D341Med (cell line): ENCODE measurements around the gene SLC2A9.
"Not testable (repeated sequence)": the region's sequence is repeated elsewhere in the genome, so short reads cannot be mapped to it uniquely, and the experiment has no call there.

ENCODE experiments used
- DNase-seq: peaks from one replicate; pipeline ENCODE4 v3.0.0; 2012; ENCODE audit warnings: low spot score

SLC2A9 gene

DNA sequence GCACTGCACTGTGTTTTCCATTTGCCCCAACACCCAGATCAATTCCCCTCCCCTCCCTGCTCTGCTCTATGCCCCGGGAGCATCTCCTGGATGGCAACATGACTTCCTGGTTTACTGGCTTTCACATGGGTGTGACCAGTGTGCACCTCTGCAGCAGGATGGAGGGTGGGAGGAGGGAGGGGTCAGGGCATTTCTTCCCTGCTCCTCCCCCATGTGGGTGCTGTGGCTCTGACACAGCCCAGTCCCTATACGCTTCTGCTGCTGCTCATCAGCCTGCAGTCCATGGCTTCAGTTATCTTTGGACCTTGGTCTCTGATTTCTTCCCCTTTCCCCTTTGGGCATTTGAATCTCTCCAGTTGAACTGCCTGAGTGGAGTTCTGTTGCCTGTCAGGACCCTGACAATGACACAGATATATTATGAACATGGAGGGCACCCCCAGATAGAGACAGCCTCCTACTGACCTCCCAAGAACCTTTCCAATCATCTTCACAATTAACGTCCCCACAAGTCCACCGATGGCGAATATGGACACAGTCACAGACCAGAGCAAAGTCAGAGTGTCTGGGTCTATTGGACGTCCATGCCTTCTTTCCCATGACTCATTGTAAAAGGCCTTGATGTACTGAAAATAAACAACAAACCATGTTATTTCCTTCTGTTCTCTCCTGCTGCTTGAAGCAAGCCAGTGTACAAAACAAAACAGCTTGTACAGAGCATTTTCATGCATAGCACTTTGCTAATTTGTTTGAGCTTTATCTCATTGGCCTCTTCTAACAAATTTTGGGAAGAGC is 24.8 kb downstream of the SLC2A9 start:
- no peak for DNase-seq

DNA sequence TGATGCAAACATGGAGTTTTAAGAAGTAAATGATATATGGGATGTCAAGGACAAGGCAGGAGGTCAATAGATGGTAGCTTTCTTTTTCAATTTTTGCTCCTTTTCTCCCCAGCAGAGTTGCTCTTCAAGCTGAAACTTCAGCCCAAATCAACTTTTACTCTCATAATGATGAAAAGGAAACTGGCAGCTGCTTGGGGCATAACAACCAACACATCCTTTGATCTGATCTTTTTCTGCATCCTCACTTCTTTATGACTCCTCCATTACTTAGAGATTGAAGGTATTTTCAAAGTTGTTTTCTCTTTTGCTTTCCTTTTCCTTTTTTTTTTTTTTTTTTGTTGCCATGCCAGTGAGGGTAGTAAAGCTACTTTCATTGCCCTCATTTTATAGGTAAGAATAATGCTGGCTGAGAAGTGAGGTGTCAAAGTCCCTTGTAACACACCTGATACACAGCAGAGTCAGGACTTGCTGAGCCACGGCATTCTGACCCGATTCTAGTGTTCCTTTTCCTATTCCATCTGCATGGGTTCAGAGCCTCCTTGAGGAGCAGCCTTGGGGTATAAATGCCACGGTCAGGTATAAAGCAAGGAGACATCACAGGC is 26.9 kb downstream of the SLC2A9 start:
- DNase-seq = no peak

GRCh38 chr4:9989918-9990635 is 31.2 kb downstream of the SLC2A9 start:
- no peak for DNase-seq

DNA sequence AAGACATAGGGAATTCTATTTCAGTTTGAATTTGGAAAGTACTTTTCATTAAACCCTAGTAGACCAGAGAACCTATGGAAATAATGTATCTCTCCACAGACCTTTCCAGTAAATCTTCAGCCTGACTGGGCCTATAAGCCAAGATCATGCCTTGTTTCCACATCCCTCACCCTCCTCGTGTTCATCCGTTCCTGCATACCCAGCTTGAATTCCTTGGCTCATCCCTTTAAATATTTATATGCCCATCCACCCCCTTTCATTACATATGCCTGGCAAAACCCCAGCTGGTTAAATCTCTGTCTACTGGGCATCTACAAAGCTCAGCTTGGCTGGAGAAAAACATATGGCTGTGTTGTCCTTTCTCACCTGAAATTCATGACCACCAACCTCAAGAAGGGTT is 32.4 kb downstream of the SLC2A9 start:
- no peak for DNase-seq

- no peak for DNase-seq
Measured at GRCh38 chr4:9988363-9988749, 32.9 kb downstream of the SLC2A9 start.

- no peak for DNase-seq
Measured at GRCh38 chr4:9987749-9988362, 33.4 kb downstream of the SLC2A9 start.

- no peak for DNase-seq
Measured at GRCh38 chr4:9984621-9985020, 36.7 kb downstream of the SLC2A9 start.

- peak; percentile 7 for DNase-seq
Measured at GRCh38 chr4:9983211-9983610, 38.1 kb downstream of the SLC2A9 start.

DNA sequence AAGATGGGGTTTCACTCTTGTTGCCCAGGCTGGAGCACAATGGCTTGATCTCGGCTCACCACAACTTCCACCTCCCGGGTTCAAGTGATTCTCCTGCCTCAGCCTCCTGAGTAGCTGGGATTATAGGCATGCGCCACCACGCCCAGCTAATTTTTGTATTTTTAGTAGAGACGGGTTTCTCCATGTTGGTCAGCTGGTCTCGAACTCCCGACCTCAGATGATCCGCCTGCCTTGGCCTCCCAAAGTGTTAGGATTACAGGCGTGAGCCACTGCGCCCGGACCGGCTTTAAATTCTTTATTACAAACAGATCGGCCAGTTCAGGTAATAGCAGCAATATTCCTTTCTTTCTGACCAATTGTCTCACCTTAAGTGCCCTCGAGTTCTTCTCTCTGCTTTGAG is 39.4 kb downstream of the SLC2A9 start:
- DNase-seq = not testable (repeated sequence)

- no peak for DNase-seq
Measured at GRCh38 chr4:9980898-9981297, 40.4 kb downstream of the SLC2A9 start.

GRCh38 chr4:9979101-9979701 is 42.1 kb downstream of the SLC2A9 start:
- DNase-seq = no peak

DNA sequence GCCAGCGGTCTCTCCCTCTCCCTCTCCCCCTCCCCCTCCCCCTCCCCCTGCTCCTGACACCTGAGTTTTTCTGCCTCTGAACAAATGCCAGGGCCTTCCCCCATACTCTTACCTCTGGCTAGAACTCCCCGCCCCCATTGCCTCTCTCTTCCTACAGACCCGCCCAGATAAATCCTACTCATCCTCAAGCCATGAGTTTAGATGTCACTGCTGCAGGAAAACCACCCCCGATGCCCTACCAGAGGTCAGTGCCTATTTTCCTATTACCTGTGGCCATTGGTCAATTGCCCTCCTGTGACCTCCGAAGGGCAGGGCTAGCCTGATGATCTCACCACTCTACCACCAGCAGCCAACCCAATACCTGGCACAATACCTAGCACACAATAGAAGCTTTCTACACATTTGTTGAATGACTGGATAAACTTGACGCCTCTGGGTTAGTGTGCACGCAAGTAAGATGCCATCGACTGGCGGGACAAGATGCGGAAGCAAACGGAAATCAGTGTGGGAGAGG is 43.7 kb downstream of the SLC2A9 start:
- DNase-seq = no peak

DNA sequence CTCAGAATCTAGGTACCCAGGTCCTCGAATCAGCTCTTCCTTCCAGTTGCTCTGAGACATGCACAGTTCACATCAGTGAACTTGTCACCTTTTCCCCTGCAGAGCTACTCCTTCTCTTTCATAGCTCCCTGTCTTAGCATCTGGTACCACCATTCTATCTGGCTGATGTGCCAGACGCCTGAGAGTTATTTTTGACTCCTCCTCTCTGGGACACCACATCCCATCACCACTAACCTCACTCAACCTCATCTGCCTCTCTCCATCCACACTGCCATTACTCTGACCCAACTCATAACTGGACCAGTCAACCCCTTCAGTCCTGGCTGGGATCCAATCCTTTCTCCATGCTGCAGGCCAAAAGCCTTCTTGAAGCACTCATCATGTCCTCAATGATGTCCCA is 44.5 kb downstream of the SLC2A9 start:
- no peak for DNase-seq

DNA sequence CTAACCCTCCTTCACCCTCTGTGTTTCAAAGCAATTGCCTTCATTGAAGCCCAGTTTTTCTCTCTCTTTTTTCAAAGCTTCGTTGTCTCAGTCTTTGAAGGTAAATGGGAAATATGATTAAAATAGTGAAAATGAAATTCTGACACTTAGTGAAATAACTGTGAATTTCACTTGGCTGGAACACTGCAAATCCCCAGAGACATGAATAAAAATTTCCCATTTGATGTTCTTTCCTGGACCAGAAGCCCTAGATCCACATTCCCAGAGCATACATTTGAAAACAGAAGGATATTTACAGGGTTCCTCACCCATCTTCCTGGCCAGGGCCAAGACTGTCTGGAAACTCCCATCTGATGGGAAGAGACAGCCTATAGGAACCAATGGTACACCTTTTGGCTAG is 45.0 kb downstream of the SLC2A9 start:
- no peak for DNase-seq

DNA sequence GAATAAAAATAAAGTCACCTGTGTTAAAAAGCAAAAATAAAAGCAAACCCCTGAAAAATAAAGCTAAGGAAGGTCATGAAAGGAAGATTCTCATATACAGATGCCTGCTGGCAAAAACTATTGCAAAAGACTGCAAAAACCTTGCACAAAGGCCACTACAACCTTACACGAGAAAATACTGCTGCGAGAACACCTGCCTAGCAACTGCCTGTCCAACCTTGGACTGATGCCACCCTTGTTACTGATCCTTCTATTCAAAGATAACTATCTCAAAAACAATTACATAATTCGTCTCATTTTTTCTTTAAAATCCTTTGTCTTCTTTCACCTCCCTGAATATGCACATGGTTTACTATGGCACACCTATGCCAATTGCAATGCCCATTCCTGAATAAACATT is 49.6 kb downstream of the SLC2A9 start:
- DNase-seq = no peak

DNA sequence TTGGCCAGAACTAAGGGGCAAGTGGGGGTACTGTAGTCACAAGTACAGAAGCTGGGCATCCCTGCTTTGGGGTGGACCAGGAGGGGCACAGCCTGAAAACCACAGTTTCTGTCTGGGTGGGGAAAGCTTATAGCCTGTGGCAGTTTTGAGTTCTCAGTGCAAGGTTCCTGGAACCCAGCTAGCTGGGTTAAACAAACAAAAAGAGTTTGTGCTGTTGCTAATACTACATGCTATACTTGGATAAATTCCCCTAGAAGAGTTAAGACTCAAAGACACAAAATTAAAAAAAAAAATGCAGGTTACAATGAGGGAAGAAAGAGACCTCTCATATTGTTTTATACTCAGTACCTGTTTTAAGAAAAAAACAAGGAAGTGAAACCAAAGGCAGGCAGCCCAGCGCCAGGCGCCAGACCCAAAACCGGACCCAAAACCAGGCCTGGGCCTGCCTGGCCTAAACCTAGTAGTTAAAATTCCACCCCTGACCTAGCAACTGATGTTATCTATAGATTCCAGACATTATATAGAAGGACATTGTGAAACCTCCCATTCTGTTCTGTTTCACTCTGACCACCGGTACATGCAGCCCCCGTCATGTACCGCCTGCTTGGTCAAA is 50.8 kb downstream of the SLC2A9 start:
- no peak for DNase-seq

DNA sequence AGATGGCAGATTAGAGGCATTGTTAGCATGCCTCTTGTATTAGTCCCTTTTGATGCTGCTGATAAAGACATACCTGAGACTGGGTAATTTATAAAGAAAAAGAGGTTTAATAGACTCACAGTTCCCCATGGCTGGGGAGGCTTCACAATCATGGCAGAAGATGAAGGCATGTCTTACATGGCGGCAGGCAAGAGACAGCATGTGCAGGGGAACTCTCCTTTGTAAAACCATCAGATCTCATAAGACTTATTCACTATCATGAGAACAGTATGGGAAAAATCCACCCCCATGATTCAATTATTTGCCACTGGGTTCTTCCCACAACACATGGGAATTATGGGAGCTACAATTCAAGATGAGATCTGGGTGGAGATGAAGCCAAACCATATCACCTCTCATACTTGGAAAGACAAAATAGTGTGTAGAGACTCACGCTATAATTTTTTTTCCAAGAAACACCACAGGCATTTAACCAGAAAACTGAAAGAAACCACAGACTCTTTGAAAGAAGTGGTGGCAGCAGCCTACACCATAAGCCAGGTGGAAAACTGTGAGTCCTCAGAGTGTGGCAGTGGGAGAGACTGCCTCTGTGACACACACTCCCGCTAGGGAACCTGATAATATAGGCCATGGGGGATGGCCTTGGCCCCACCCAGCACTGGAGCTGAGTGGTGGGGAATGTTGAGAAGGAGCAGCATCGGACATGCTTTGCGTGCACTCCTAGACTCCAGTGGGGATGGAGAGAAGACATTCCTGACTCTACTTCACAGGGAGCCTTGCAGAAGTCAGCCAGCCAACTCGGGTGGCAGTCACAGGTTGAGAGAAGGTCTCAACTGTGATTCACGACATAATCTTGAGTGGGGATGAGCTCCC is 51.5 kb downstream of the SLC2A9 start:
- no peak for DNase-seq

- no peak for DNase-seq
Measured at GRCh38 chr4:9968472-9968871, 52.8 kb downstream of the SLC2A9 start.

- no peak for DNase-seq
Measured at GRCh38 chr4:9964879-9965278, 56.4 kb downstream of the SLC2A9 start.

GRCh38 chr4:9963328-9963727 is 58.0 kb downstream of the SLC2A9 start:
- DNase-seq = no peak
